Activated T-helper 1 cell treated with anti-CD3 and anti-CD28 coated beads, Interleukin-12 subunit alpha, Interleukin-12 subunit beta, Interleukin-2, Interleukin-4 antibody, amounts not matched to agents 30 ng/mL and 10 ng/mL and 1 ng/mL, durations not matched to agents 14 hours and 24 hours and 36 hours (primary cell): ENCODE results near the gene PER2. TPM values are rescaled to one million over a fixed set of nuclear protein-coding genes. Genes with fewer than 3 reads are reported as not detected.

Experiments
- DNase-seq: peaks from one replicate; pipeline ENCODE4 v3.0.0; 2021; ENCODE audit warnings: low spot score
- H3K27ac Mint-ChIP-seq: one replicate; pipeline ENCODE4 v1.8.0; 2021; ENCODE audit warnings: mild to moderate bottlenecking, mixed read lengths
- H3K27me3 Mint-ChIP-seq: one replicate; pipeline ENCODE4 v1.8.0; 2022; ENCODE audit warnings: mild to moderate bottlenecking, moderate library complexity, mixed read lengths; ENCODE audit not compliant: insufficient read depth
- H3K36me3 Mint-ChIP-seq: one replicate; pipeline ENCODE4 v1.8.0; 2021; ENCODE audit warnings: low read depth, mixed read lengths
- H3K4me1 Mint-ChIP-seq: one replicate; pipeline ENCODE4 v1.8.0; 2021; ENCODE audit warnings: low read depth, mixed read lengths
- H3K4me3 Mint-ChIP-seq: one replicate; pipeline ENCODE4 v1.8.0; 2021; ENCODE audit warnings: mild to moderate bottlenecking, moderate library complexity, mixed read lengths
- H3K9me3 Mint-ChIP-seq: one replicate; pipeline ENCODE4 v1.8.0; 2021; ENCODE audit warnings: mixed read lengths
- intact Hi-C: fragments of 100-400 bp; cut with micrococcal nuclease; formaldehyde crosslinking; loops from one replicate; pipeline ENCODE4 v1.15.1; 2024
- total RNA-seq: library from RNA; stranded (reverse); gene quantifications from 2 replicates; pipeline ENCODE4 v1.2.3, GENCODE V29; 2022

The PER2 gene
- total RNA-seq, 1 donor from 2014 or later = 21.2 TPM

- H3K27me3 Mint-ChIP-seq = peaks cover 38% of the 10 kb centered on the region
- no peaks in the 10 kb centered on the region for H3K4me1 Mint-ChIP-seq
- intact Hi-C loops = loop anchor here (1.0 kb wide), 4 partner anchors 9 to 180 kb away; partner anchors contain the start of genes ILKAP and PER2
- H3K4me3 Mint-ChIP-seq = peak within 1 kb of the TSS; percentile 88
- DNase-seq = peak; percentile 79
- no peaks in the 10 kb centered on the region for H3K9me3 Mint-ChIP-seq
- H3K36me3 Mint-ChIP-seq = peaks cover 4% of the 10 kb centered on the region
- H3K27ac Mint-ChIP-seq = no peak within 1 kb of the TSS
Measured at GRCh38 chr2:238239863-238240756, 48.3 kb downstream of the PER2 start, which contains the start of gene HES6. HES6 (minus strand) TSS chr2:238240038; CDS start chr2:238239905, 133 bp downstream.

DNA sequence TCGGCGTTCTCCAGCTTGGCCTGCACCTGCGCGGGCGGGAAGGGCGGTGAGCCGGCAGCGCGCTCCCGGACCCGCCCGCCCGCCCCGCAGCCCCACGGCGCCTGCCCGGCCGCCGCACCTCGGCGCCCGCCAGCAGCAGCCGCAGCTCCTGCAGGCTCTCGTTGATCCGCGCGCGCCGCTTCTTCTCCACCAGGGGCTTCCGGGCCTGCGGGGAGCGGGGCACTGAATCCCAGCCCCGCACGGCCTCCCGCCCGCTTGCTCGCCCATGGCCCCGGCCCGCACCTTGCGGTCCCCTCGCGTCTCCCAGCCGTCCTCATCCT lies 48.9 kb downstream of the PER2 start:
- H3K27me3 Mint-ChIP-seq = peaks cover 42% of the 10 kb centered on the region
- no peak overlapping the region for H3K4me3 Mint-ChIP-seq
- intact Hi-C loops = no loop called here

DNA sequence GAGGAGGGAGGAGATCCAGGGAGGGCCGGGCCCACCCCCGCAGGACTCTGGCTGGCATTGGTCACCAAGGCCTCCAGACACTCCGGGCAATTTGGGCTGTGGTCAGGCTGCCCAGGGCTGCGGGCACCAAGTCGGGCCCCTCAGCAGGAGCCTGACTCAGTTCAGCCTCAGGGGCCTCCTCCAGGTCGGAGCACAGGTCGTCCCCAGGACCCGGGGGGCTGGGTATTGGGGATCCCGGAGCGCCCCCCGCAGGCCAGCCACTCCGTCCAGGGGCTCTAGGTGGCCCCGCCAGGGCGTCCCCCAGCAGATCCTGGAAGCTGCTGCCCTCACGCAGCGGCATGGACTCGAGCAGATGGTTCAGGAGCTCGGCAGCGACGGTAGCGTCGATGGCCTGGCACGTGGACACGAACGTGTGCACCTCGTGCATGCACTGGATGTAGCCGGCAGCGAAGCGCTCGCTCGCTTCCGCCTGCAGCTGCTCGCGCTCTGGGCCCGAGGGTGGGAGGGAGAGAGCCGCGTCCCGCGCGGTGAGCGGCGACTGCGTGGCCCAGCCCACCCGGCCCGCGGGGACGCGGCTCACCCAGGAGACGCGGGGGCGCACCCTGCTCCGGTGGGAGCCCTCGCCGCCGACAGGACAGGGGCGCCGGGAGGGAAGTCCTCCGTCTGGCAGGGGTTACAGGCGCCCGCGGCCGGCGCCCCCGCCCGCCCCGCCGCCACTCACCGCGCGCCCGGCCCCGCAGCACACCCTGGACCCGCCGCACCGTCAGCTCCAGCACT lies 49.5 kb downstream of the PER2 start:
- intact Hi-C loops = no loop called here
- Mint-ChIP-seq H3K27ac (no peak overlapping the region), H3K36me3 (peaks cover under 1% of the 10 kb centered on the region), H3K4me1 (no peaks in the 10 kb centered on the region), H3K27me3 (peaks cover 44% of the 10 kb centered on the region), H3K4me3 (peak overlapping the region; percentile 40), H3K9me3 (no peaks in the 10 kb centered on the region)
- peak; percentile 34 for DNase-seq

More for the DNA sequence above, 48.9 kb downstream of the PER2 start:
- Mint-ChIP-seq H3K27ac (no peak overlapping the region), H3K36me3 (peaks cover 2% of the 10 kb centered on the region), H3K9me3 (no peaks in the 10 kb centered on the region), H3K4me1 (no peaks in the 10 kb centered on the region)
- DNase-seq = no peak

- intact Hi-C loops = no loop called here
- peaks cover 2% of the 10 kb centered on the region for H3K36me3 Mint-ChIP-seq
- peaks cover 51% of the 10 kb centered on the region for H3K27me3 Mint-ChIP-seq
Measured at GRCh38 chr2:238238311-238238765, 50.1 kb downstream of the PER2 start.

GRCh38 chr2:238237431-238238135 lies 50.8 kb downstream of the PER2 start:
- H3K9me3 Mint-ChIP-seq = peaks cover 3% of the 10 kb centered on the region
- H3K36me3 Mint-ChIP-seq = peaks cover 2% of the 10 kb centered on the region
- no peaks in the 10 kb centered on the region for H3K4me1 Mint-ChIP-seq
- H3K27ac Mint-ChIP-seq = no peak overlapping the region
- peaks cover 56% of the 10 kb centered on the region for H3K27me3 Mint-ChIP-seq
- H3K4me3 Mint-ChIP-seq = peak overlapping the region; percentile 54
- DNase-seq = no peak
- intact Hi-C loops = no loop called here

More at GRCh38 chr2:238238311-238238765, 50.1 kb downstream of the PER2 start:
- Mint-ChIP-seq H3K9me3 (peaks cover 3% of the 10 kb centered on the region), H3K4me3 (peak overlapping the region; percentile 54), H3K27ac (no peak overlapping the region), H3K4me1 (no peaks in the 10 kb centered on the region)
- DNase-seq = no peak

- Mint-ChIP-seq H3K36me3 (peaks cover 2% of the 10 kb centered on the region), H3K9me3 (peaks cover 3% of the 10 kb centered on the region), H3K27me3 (peaks cover 57% of the 10 kb centered on the region), H3K4me3 (no peak overlapping the region), H3K27ac (no peak overlapping the region), H3K4me1 (peaks cover 9% of the 10 kb centered on the region)
- DNase-seq = no peak
- intact Hi-C loops = no loop called here
Measured at GRCh38 chr2:238236571-238236970, 51.8 kb downstream of the PER2 start.

DNA sequence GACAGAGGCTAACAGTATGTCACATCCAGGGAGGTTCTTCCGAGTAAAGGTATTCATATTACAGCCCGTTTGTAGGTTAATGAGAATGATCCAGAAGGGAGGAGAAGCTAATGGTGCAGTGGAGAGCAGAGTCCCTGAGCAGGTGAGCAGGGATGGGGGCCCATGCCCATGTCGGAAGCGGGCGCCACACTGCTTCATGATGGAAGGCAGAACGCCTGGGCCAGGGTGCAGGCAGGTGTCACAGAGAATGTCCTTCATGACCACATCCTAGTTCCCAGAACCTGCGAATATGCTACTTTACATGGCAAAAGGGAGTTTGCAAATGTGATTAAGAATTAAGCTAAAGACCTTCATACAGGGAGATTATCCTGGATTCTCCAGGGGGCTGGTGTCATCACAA lies 52.6 kb downstream of the PER2 start:
- peaks cover 3% of the 10 kb centered on the region for H3K9me3 Mint-ChIP-seq

GRCh38 chr2:238235331-238235732 lies 53.1 kb downstream of the PER2 start:
- Mint-ChIP-seq H3K4me3 (peak overlapping the region; percentile 66), H3K4me1 (peaks cover 19% of the 10 kb centered on the region), H3K27ac (no peak overlapping the region), H3K9me3 (peaks cover 3% of the 10 kb centered on the region), H3K27me3 (peaks cover 62% of the 10 kb centered on the region), H3K36me3 (peaks cover 2% of the 10 kb centered on the region)
- no peak for DNase-seq
- intact Hi-C loops = loop anchor here (2.0 kb wide), 1 partner anchor 269 kb away; the partner anchor contains the start of gene UBE2F

More for the DNA sequence above, 52.6 kb downstream of the PER2 start:
- intact Hi-C loops = loop anchor here (2.0 kb wide), 1 partner anchor 269 kb away; the partner anchor contains the start of gene UBE2F
- Mint-ChIP-seq H3K4me1 (peaks cover 13% of the 10 kb centered on the region), H3K27me3 (peaks cover 58% of the 10 kb centered on the region), H3K4me3 (no peak overlapping the region), H3K36me3 (peaks cover 2% of the 10 kb centered on the region), H3K27ac (no peak overlapping the region)
- no peak for DNase-seq

DNA sequence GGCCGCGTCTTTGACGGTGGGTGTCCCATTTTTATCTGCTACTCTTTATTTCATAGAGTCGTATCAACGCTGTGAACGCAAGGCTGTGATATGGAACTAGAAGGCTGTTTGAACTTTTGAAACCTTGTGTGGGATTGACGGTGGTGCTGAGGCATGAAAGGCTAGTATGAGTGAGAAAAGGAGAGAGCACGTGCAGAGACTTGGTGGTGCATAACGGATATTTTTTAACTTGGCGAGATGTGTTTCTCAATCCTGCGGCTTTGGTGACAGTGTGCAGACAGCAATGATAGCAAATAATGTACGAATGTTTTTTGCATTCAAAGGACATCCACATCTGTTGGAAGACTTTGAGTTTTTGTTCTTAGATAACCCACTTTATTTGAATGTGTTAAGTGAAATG lies 54.8 kb downstream of the PER2 start:
- H3K4me3 Mint-ChIP-seq = peak overlapping the region; percentile 66

GRCh38 chr2:238231809-238232208 lies 56.6 kb downstream of the PER2 start:
- no peak for DNase-seq
- peaks cover 20% of the 10 kb centered on the region for H3K4me1 Mint-ChIP-seq
- intact Hi-C loops = loop anchor here (1.0 to 5.0 kb wide), 3 partner anchors 8 to 195 kb away; partner anchors contain the start of genes ASB1, HES6 and ILKAP
- no peak overlapping the region for H3K27ac Mint-ChIP-seq
- peaks cover 2% of the 10 kb centered on the region for H3K36me3 Mint-ChIP-seq
- H3K4me3 Mint-ChIP-seq = peak overlapping the region; percentile 85
- H3K27me3 Mint-ChIP-seq = peaks cover 55% of the 10 kb centered on the region
- H3K9me3 Mint-ChIP-seq = peaks cover 3% of the 10 kb centered on the region

More for the DNA sequence above, 54.8 kb downstream of the PER2 start:
- Mint-ChIP-seq H3K36me3 (peaks cover 2% of the 10 kb centered on the region), H3K27ac (no peak overlapping the region), H3K4me1 (peaks cover 20% of the 10 kb centered on the region), H3K9me3 (peaks cover 3% of the 10 kb centered on the region), H3K27me3 (peaks cover 65% of the 10 kb centered on the region)
- intact Hi-C loops = loop anchor here (2.0 to 5.0 kb wide), 2 partner anchors 194 to 267 kb away; partner anchors contain the start of genes ASB1 and UBE2F
- no peak for DNase-seq

GRCh38 chr2:238231251-238231793 lies 57.1 kb downstream of the PER2 start:
- peak overlapping the region; percentile 56 for H3K27ac Mint-ChIP-seq
- H3K4me1 Mint-ChIP-seq = peaks cover 20% of the 10 kb centered on the region
- DNase-seq = peak; percentile 77
- intact Hi-C loops = loop anchor here (1.0 to 5.0 kb wide), 3 partner anchors 9 to 196 kb away; partner anchors contain the start of genes ASB1, HES6 and ILKAP
- peaks cover 3% of the 10 kb centered on the region for H3K9me3 Mint-ChIP-seq
- H3K36me3 Mint-ChIP-seq = peaks cover 2% of the 10 kb centered on the region
- peaks cover 52% of the 10 kb centered on the region for H3K27me3 Mint-ChIP-seq
- H3K4me3 Mint-ChIP-seq = peak overlapping the region; percentile 85

DNA sequence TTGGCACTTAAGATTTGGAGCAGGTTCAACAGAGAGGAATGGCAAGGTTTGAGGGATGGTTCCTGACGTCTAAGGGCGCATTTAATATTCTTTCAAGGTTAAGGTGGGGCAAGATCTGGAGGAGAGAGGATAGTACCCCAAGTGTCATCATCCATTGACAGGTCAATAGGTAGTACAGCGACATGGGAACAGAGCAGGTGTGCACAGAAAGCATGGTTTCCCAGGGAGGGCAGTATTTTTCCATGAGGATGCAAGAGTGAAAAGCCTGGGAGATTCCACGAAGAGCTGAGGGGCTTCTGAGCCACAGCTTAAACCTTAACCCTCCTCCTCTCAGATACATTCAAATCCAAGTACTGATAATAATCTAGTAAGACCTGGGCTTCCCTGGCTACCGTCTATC lies 57.7 kb downstream of the PER2 start:
- peaks cover 2% of the 10 kb centered on the region for H3K36me3 Mint-ChIP-seq
- intact Hi-C loops = loop anchor here (1.0 to 5.0 kb wide), 3 partner anchors 10 to 197 kb away; partner anchors contain the start of genes ASB1, HES6 and ILKAP
- peaks cover 46% of the 10 kb centered on the region for H3K27me3 Mint-ChIP-seq
- H3K27ac Mint-ChIP-seq = no peak overlapping the region
- DNase-seq = no peak
- H3K9me3 Mint-ChIP-seq = peaks cover 3% of the 10 kb centered on the region
- H3K4me3 Mint-ChIP-seq = peak overlapping the region; percentile 58
- peaks cover 20% of the 10 kb centered on the region for H3K4me1 Mint-ChIP-seq
